HepG2 (cell line): Measurements from ENCODE around the gene WDR81. TPM values are rescaled to one million over a fixed set of nuclear protein-coding genes. Genes with fewer than 3 reads are reported as not detected.

ENCODE experiments used
- ARNTL ChIP-seq: sonication (generic); formaldehyde crosslinking; IDR thresholded peaks from 2 replicates; pipeline ENCODE4 v1.4.0; 2020; ENCODE audit warnings: mild to moderate bottlenecking, missing genetic modification reagents
- ATF4 ChIP-seq, 2 experiments: fragments of 450-650 bp in 1 of 2; sonication (generic) in 1 of 2; formaldehyde crosslinking; IDR thresholded peaks; 2 replicates each; pipeline versions ENCODE4 v1.5.0 to v1.8.0; 2020 to 2022; ENCODE audit warnings: mild to moderate bottlenecking in 1 of 2, missing genetic modification reagents in 1 of 2
- CCAR2 ChIP-seq: fragments of 200-400 bp; formaldehyde crosslinking; optimal IDR thresholded peaks from 2 replicates; pipeline ENCODE3; 2018; ENCODE audit warnings: low read depth, mild to moderate bottlenecking, low read length, moderate library complexity
- E2F2 ChIP-seq: sonication (generic); formaldehyde crosslinking; IDR thresholded peaks from 2 replicates; pipeline ENCODE4 v1.4.0; 2020; ENCODE audit warnings: missing genetic modification reagents, borderline replicate concordance
- GPN1 ChIP-seq: sonication (generic); formaldehyde crosslinking; IDR thresholded peaks from 2 replicates; pipeline ENCODE4 v1.5.1; 2020; ENCODE audit warnings: missing genetic modification reagents, borderline replicate concordance
- HES4 ChIP-seq: sonication (generic); formaldehyde crosslinking; IDR thresholded peaks from 2 replicates; pipeline ENCODE4 v1.9.0; 2021; ENCODE audit warnings: mild to moderate bottlenecking, missing genetic modification reagents, borderline replicate concordance
- JARID2 ChIP-seq: sonication (generic); formaldehyde crosslinking; IDR thresholded peaks from 2 replicates; pipeline ENCODE4 v1.8.1; 2023; ENCODE audit warnings: missing genetic modification reagents, inconsistent platforms; ENCODE audit not compliant: insufficient replicate concordance
- KAT8 ChIP-seq: IDR thresholded peaks from 2 replicates; pipeline ENCODE4 v1.6.1; 2016; ENCODE audit warnings: missing genetic modification reagents, missing compliant biosample characterization
- NCOA5 ChIP-seq: sonication (generic); formaldehyde crosslinking; IDR thresholded peaks from 2 replicates; pipeline ENCODE4 v1.4.0; 2020; ENCODE audit warnings: missing genetic modification reagents
- NFE2 ChIP-seq: sonication (generic); formaldehyde crosslinking; IDR thresholded peaks from 2 replicates; pipeline ENCODE4 v1.4.0; 2020; ENCODE audit warnings: missing genetic modification reagents
- PAWR ChIP-seq: sonication (generic); formaldehyde crosslinking; IDR thresholded peaks from 2 replicates; pipeline ENCODE4 v1.4.0; 2020; ENCODE audit warnings: missing genetic modification reagents, mild to moderate bottlenecking, borderline replicate concordance
- PPARG ChIP-seq: conservative IDR thresholded peaks from 2 replicates; pipeline ENCODE4 v1.6.1; 2016; ENCODE audit warnings: missing biosample characterization, missing genetic modification reagents
- PRMT3 ChIP-seq: sonication (generic); formaldehyde crosslinking; IDR thresholded peaks from 2 replicates; pipeline ENCODE4 v1.8.1; 2022; ENCODE audit warnings: low read depth, mild to moderate bottlenecking, moderate library complexity, missing genetic modification reagents, borderline replicate concordance
- RARG ChIP-seq: sonication (generic); formaldehyde crosslinking; IDR thresholded peaks from 2 replicates; pipeline ENCODE4 v1.4.0; 2020; ENCODE audit warnings: low read depth, mild to moderate bottlenecking, missing genetic modification reagents
- SCMH1 ChIP-seq: sonication (generic); formaldehyde crosslinking; IDR thresholded peaks from 2 replicates; pipeline ENCODE4 v1.9.0; 2021; ENCODE audit warnings: missing genetic modification reagents, mild to moderate bottlenecking, borderline replicate concordance
- SOX13 ChIP-seq, 3 experiments: fragments of 450-650 bp in 1 of 3; sonication (generic) in 1 of 3; formaldehyde crosslinking in 1 of 3; IDR thresholded peaks in 2 of 3; conservative IDR thresholded peaks in 1 of 3; 2 replicates each; pipeline versions ENCODE4 v1.5.0 to v1.6.1; 2016 to 2020; ENCODE audit warnings: antibody characterized with exemption in 1 of 3, mild to moderate bottlenecking in 1 of 3, missing compliant biosample characterization in 1 of 3, missing genetic modification reagents in 1 of 3, moderate library complexity in 1 of 3
- SRSF4 ChIP-seq: fragments of 200-400 bp; formaldehyde crosslinking; IDR thresholded peaks from one replicate; pipeline ENCODE4 v1.6.1; 2018; ENCODE audit warnings: mild to moderate bottlenecking, low read depth, low read length, moderate library complexity; ENCODE audit not compliant: poor library complexity, severe bottlenecking
- SSRP1 ChIP-seq: IDR thresholded peaks from 2 replicates; pipeline ENCODE4 v1.6.1; 2016; ENCODE audit warnings: control low read depth
- ZGPAT ChIP-seq: IDR thresholded peaks from 2 replicates; pipeline ENCODE4 v1.6.1; 2016; ENCODE audit warnings: mild to moderate bottlenecking
- ZNF235 ChIP-seq: sonication (generic); formaldehyde crosslinking; IDR thresholded peaks from 2 replicates; pipeline ENCODE4 v1.8.1; 2023; ENCODE audit warnings: mild to moderate bottlenecking, missing genetic modification reagents, borderline replicate concordance
- ZNF317 ChIP-seq: sonication (generic); formaldehyde crosslinking; IDR thresholded peaks from 2 replicates; pipeline ENCODE4 v1.5.0; 2020; ENCODE audit warnings: mild to moderate bottlenecking, missing genetic modification reagents
- ZNF547 ChIP-seq: sonication (generic); formaldehyde crosslinking; IDR thresholded peaks from 2 replicates; pipeline ENCODE4 v1.5.1; 2020; ENCODE audit warnings: mild to moderate bottlenecking, missing genetic modification reagents
- ZNF652 ChIP-seq: IDR thresholded peaks from 2 replicates; pipeline ENCODE4 v1.6.1; 2016; ENCODE audit warnings: low read depth, borderline replicate concordance
- ZNF776 ChIP-seq: sonication (generic); formaldehyde crosslinking; IDR thresholded peaks from 2 replicates; pipeline ENCODE4 v1.4.0; 2020; ENCODE audit warnings: mild to moderate bottlenecking, missing genetic modification reagents
- ZNF781 ChIP-seq: sonication (generic); formaldehyde crosslinking; IDR thresholded peaks from 2 replicates; pipeline ENCODE4 v1.5.1; 2020; ENCODE audit warnings: borderline replicate concordance, mild to moderate bottlenecking, missing genetic modification reagents; ENCODE audit errors: not compliant biosample characterization
- ZNF790 ChIP-seq: sonication (generic); formaldehyde crosslinking; IDR thresholded peaks from 2 replicates; pipeline ENCODE4 v1.8.0; 2022; ENCODE audit warnings: missing genetic modification reagents, mild to moderate bottlenecking, borderline replicate concordance
- ZNF839 ChIP-seq: sonication (generic); formaldehyde crosslinking; IDR thresholded peaks from 2 replicates; pipeline ENCODE4 v1.4.0; 2020; ENCODE audit warnings: missing genetic modification reagents, mild to moderate bottlenecking, borderline replicate concordance
- polyA plus RNA-seq, 8 experiments: library from polyadenylated mRNA; depleted of rRNA in 3 of 8; stranded (reverse) in 7 of 8; unstranded in 1 of 8; fragments of >200 nt; fragmentation: Illumina TruSeq in 4 of 8; extraction: Trizol in 4 of 8; gene quantifications; 2 replicates each; pipeline versions ENCODE4 v1.2.1 to v1.2.3, GENCODE V29; 2011 to 2016; ENCODE audit warnings: low read depth in 4 of 8, missing spikeins in 1 of 8, mixed read lengths in 1 of 8; ENCODE audit not compliant: insufficient read depth in 1 of 8
- total RNA-seq, 5 experiments: library from RNA; depleted of rRNA; stranded (reverse); fragments of >200 nt; fragmentation: Illumina TruSeq; extraction: Trizol; gene quantifications; 2 replicates each; pipeline ENCODE4 v1.2.3, GENCODE V29; 2016; ENCODE audit warnings: low read depth in 1 of 5

WDR81 gene
- total and polyA plus RNA-seq, 2 of the 13 experiments (the other 11 are each of a cell fraction or from before 2014, with no cell fraction given): 9.1 to 16.7 TPM

GRCh38 chr17:1716076-1716911 is 8.2 kb upstream of the WDR81 start (continued):
- TF ChIP-seq PRMT3 (CRISPR knock-in tag) (no peak), GPN1 (no peak), CCAR2 (no peak), ARNTL (CRISPR knock-in tag) (no peak), ZNF781 (CRISPR knock-in tag) (no peak), ZNF652 (no peak), PAWR (CRISPR knock-in tag) (no peak), ATF4 (CRISPR knock-in tag; IDR thresholded peaks at IDR 0.05) (0 out of 4 replicates have a peak, but pooled peaks of 1 of the 2 experiments have one; percentile 2), KAT8 (CRISPR knock-in tag) (peak; percentile 50), NFE2 (CRISPR knock-in tag) (peak; percentile 85), HES4 (CRISPR knock-in tag) (no peak), SRSF4 (no peak), ZGPAT (CRISPR knock-in tag) (peak; percentile 51), NCOA5 (CRISPR knock-in tag) (no peak), ZNF317 (CRISPR knock-in tag) (no peak), SCMH1 (CRISPR knock-in tag) (no peak), E2F2 (CRISPR knock-in tag) (no peak), ZNF547 (CRISPR knock-in tag) (no peak), PPARG (CRISPR knock-in tag) (no peak), ZNF776 (CRISPR knock-in tag) (no peak), RARG (CRISPR knock-in tag) (no peak), SSRP1 (CRISPR knock-in tag) (no peak), SOX13 (IDR thresholded peaks at IDR 0.05) (no peak; the same call in 1 of the 2 replicates), SOX13 (CRISPR knock-in tag; conservative IDR thresholded peaks at IDR 0.05 in 1 of 2, IDR thresholded peaks at IDR 0.05 in 1 of 2) (peak; percentile 19 to 83; a peak in 2 of 4 replicates), JARID2 (CRISPR knock-in tag) (no peak), ZNF790 (no peak), ZNF235 (CRISPR knock-in tag) (no peak), ZNF839 (CRISPR knock-in tag) (no peak; the same call in 1 of the 2 replicates)
